NCI-H524 (cell line): Measurements from ENCODE around the gene GOLIM4.
"Not testable (repeated sequence)": the region's sequence is repeated elsewhere in the genome, so short reads cannot be mapped to it uniquely, and the experiment has no call there.

Source experiments
- DNase-seq, 2 experiments: peaks; one replicate each; lab custom pipeline; 2025; lab: John Stamatoyannopoulos, UW

Gene GOLIM4

GRCh38 chr3:168048414-168049330, 47.1 kb downstream of the GOLIM4 start:
- no peak for DNase-seq

- no peak for DNase-seq
Measured at GRCh38 chr3:168047936-168048335, 47.8 kb downstream of the GOLIM4 start.

GRCh38 chr3:168047190-168047795, 48.4 kb downstream of the GOLIM4 start:
- peak; percentile 77 to 94 for DNase-seq

GRCh38 chr3:168044049-168044448, 51.7 kb downstream of the GOLIM4 start:
- no peak for DNase-seq

GRCh38 chr3:168040607-168041208, 55.0 kb downstream of the GOLIM4 start:
- DNase-seq = peak; percentile 50 to 74

GRCh38 chr3:168037020-168037419, 58.7 kb downstream of the GOLIM4 start:
- DNase-seq = no peak

GRCh38 chr3:168036619-168037018, 59.1 kb downstream of the GOLIM4 start:
- DNase-seq = no peak

- peak in 1 of 2 experiments; percentile 57 for DNase-seq
Measured at GRCh38 chr3:168034152-168034928, 61.4 kb downstream of the GOLIM4 start.

- DNase-seq = peak in 1 of 2 experiments; percentile 42
Measured at GRCh38 chr3:168030577-168030976, 65.1 kb downstream of the GOLIM4 start.

- DNase-seq = peak; percentile 21 to 79
Measured at GRCh38 chr3:168029705-168030104, 66.0 kb downstream of the GOLIM4 start.

GRCh38 chr3:168028086-168028485, 67.6 kb downstream of the GOLIM4 start:
- DNase-seq = no peak

GRCh38 chr3:168026764-168027163, 69.0 kb downstream of the GOLIM4 start:
- no peak for DNase-seq

- DNase-seq = no peak
Measured at GRCh38 chr3:168025076-168025475, 70.6 kb downstream of the GOLIM4 start.

GRCh38 chr3:168024537-168024941, 71.2 kb downstream of the GOLIM4 start:
- peak; percentile 64 to 90 for DNase-seq

GRCh38 chr3:168021737-168022450, 73.8 kb downstream of the GOLIM4 start:
- DNase-seq = no peak

- DNase-seq = not testable (repeated sequence)
Measured at GRCh38 chr3:168011280-168011679, 84.4 kb downstream of the GOLIM4 start.

GRCh38 chr3:168006584-168006983, 89.1 kb downstream of the GOLIM4 start:
- no peak for DNase-seq

GRCh38 chr3:168003911-168004310, 91.8 kb downstream of the GOLIM4 start:
- DNase-seq = no peak

GRCh38 chr3:168002786-168003368, 92.8 kb downstream of the GOLIM4 start:
- no peak for DNase-seq

- DNase-seq = no peak
Measured at GRCh38 chr3:168001244-168001643, 94.5 kb downstream of the GOLIM4 start.

GRCh38 chr3:167998253-167998652, 97.5 kb downstream of the GOLIM4 start:
- no peak for DNase-seq
